Neural progenitor cell (in vitro differentiated cells): ENCODE results near the gene HCK.

ENCODE experiments used
- EZH2 ChIP-seq: fragments of 200-600 bp; sonication (generic); IDR thresholded peaks from 2 replicates; pipeline ENCODE4 v1.6.1; 2017; ENCODE audit warnings: antibody characterized with exemption, mild to moderate bottlenecking, moderate library complexity
- EZH2phosphoT487 ChIP-seq: fragments of 200-600 bp; sonication (generic); IDR thresholded peaks from 2 replicates; pipeline ENCODE4 v1.6.1; 2017; ENCODE audit warnings: antibody characterized with exemption
- TF ChIP-seq, protein P1 (sequence below): fragments of 200-600 bp; sonication (generic); IDR thresholded peaks from 2 replicates; pipeline ENCODE4 v1.5.1; 2017; ENCODE audit warnings: antibody characterized with exemption, mild to moderate bottlenecking

DNA sequence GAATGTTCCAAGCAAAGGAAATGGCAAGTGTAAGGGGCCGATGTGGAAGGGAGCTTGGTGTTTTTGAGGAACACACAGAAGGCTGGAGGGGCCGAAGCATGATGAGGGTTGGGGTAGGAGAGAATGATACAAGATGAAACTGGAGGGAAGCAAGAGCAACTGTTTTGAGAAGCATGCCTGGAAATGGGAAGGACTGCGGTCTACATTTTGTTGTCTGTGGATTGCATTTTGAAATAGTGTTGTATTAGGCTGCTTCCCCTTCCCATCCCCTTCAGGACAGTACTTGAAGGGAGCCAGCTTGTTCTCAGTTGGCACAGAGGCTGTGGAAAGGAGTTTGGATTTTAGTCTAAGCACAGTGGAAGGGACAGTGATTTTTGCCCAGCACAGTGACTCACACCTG lies 59.7 kb downstream of the HCK start:
- TF ChIP-seq, protein P1, sequence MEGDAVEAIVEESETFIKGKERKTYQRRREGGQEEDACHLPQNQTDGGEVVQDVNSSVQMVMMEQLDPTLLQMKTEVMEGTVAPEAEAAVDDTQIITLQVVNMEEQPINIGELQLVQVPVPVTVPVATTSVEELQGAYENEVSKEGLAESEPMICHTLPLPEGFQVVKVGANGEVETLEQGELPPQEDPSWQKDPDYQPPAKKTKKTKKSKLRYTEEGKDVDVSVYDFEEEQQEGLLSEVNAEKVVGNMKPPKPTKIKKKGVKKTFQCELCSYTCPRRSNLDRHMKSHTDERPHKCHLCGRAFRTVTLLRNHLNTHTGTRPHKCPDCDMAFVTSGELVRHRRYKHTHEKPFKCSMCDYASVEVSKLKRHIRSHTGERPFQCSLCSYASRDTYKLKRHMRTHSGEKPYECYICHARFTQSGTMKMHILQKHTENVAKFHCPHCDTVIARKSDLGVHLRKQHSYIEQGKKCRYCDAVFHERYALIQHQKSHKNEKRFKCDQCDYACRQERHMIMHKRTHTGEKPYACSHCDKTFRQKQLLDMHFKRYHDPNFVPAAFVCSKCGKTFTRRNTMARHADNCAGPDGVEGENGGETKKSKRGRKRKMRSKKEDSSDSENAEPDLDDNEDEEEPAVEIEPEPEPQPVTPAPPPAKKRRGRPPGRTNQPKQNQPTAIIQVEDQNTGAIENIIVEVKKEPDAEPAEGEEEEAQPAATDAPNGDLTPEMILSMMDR: no peak
- TF ChIP-seq EZH2 (no peak), EZH2phosphoT487 (no peak)
